HTR-8/SVneo (cell line): ENCODE data around the gene APAF1.

Experiments
- DNase-seq: peaks from one replicate; pipeline ENCODE4 v3.0.0; 2011; ENCODE audit warnings: low spot score, mixed read lengths; ENCODE audit not compliant: insufficient read length
- FAIRE-seq: peaks from 2 replicates; lab custom pipeline; 2011; peaks lifted over from hg19 to GRCh38; lab: Jason Lieb, UNC

Gene APAF1

DNA sequence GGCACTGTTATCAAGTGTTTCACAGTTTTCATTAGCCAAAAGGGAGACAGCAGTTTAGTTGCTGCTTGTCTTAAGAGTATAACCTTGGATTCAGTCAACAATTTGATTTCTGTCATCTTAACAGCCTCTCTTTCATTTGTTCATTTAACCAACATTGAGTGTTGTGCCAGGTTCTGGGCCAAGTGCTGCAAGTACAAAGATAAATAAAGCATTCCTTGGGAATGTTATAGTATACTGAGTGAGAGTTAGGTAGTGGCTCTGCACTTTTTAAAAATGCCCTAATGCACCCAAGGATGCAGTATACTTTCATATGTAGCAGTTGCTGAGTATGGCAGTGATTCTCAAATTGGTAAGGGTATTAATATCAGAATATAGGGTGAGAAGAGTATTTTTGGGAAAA is 15.4 kb downstream of the APAF1 start:
- DNase-seq = no peak
- FAIRE-seq = no peak

DNA sequence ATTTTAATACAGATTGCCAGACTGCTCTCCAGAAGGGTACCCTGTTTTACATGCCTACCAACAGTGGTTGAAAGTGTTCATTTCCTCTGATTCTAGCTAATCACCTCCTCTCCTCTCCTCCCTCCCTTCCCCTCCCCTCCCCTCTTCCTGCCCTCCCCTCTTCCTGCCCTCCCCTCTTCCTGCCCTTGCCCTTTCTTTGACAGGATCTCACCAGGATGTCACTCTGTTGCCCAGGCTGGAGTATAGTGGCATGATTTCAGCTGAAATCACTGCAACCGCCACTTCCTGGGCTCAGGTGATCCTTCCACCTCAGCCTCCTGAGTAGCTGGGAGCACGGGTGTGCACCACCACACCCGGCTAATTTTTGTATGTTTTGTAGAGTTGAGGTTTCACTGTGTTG is 24.7 kb downstream of the APAF1 start:
- FAIRE-seq = no peak
- no peak for DNase-seq

DNA sequence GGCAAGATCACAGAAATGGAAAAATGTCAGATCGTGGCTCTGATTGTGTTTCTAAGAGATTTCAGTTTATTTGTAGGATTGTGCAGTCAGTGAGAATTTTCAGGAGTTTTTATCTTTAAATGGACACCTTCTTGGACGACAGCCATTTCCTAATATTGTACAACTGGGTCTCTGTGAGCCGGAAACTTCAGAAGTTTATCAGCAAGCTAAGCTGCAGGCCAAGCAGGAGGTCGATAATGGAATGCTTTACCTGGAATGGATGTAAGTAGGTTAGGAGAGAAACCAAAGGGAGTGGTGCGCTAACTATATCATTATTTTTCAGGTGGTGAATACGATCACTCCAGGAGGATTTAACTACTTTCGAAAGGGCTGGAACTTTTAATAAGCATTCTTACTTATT is 26.4 kb downstream of the APAF1 start:
- DNase-seq (no peak), FAIRE-seq (no peak)

DNA sequence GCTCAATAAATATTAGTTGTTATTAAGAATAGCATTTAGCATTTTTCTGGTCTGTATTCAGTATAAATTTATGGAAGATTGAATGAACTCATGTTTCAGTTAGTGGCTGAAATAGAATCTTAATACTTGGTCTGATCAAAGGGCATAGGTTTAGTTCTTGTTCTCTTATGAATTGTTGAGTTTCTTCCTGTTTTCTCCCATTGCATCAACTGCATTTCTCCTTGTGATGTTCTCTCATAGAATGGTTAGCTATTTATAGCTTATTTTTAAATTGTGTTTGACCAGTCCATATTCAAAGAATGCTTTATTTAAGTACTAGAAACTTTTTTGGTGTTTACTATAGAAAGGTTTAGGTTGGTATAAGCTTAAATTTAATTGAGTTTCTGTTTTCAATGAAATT is 29.8 kb downstream of the APAF1 start:
- no peak for DNase-seq
- FAIRE-seq = no peak

DNA sequence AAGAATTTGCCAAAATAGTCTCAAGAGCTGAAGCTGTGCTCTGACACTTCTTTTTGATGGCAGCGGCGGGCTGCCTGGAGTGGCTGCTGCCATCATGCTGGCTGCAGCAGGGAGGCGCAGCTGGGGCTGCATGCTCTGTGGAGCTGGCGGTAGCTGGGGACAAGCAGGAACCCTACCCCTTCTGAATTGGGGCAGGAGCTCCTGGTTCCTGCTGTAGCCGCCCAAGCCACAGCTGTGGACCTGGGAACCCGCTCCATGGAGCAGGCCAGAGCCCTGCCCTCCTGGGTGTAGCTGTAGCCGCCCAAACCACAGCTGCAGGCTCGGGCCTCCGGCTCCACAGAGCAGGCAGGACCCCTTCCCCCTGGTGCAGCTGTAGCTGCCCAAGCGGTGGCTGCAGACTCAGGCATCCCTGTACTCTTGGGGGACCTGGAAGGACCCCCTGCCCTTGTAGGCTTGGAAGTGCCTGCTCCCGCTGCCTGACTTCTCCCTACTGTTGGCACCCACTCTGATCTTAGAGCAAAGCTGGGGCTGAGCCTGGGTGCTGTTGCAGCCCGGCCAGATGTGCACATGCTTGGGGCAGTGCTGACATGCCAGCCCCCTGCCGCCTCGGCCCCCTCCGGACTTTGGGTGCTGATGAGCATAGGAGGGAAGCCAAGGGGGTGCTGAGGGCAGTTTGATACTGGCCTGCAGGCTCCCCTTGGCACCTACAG is 33.3 kb downstream of the APAF1 start:
- FAIRE-seq (no peak), DNase-seq (no peak)

DNA sequence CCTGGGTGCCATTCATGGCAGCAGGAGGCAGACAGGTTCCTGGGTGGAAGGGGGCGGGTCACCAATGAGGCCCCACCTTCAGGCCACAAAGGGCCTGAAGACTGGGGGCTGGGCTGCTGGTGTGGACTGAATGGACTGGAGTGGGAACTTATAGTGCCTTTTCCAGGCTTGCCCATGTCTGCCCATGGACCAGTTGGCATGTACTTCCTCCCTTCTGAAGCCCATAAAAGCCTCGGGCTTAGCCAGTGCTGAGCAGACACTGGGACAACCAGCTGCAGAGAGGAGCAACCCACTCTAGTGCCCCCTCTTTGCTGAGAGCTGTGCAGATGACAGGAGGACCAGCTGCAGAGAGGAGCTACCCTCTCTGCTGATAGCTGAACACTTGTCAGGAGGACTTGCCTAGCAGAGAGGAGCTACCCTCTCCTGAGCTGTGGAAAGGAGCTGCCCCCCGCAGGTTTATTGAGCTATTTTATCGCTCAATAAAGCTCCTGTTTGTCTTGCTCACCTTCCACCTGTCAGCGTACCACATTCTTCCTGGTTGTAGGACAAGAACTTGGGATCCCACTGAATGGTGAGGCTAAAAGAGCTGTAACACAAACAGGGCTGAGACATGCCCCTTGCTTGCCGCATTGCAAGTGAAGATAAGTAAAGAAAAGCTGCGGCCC is 34.0 kb downstream of the APAF1 start:
- no peak for DNase-seq
- no peak for FAIRE-seq

DNA sequence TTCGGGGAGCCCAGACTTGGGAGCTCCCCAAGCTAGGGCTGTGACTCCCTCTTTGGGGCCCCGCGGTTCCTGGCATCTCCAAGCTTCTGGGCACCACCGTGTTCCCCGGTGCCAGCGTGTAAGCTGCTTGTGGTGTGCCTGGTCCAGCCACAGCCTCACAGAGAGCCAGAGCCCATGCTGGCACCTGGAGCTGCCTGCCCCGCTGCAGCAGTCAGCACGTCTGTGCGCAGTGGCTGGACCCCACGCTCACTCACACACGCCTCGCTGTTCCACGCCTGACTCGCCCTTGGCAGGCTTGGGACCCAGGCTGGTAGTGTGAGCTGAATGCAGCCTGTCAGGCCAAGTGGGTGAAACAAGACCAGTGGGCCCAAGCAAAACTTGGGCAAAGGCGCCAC is 34.5 kb downstream of the APAF1 start:
- FAIRE-seq (no peak), DNase-seq (no peak)

DNA sequence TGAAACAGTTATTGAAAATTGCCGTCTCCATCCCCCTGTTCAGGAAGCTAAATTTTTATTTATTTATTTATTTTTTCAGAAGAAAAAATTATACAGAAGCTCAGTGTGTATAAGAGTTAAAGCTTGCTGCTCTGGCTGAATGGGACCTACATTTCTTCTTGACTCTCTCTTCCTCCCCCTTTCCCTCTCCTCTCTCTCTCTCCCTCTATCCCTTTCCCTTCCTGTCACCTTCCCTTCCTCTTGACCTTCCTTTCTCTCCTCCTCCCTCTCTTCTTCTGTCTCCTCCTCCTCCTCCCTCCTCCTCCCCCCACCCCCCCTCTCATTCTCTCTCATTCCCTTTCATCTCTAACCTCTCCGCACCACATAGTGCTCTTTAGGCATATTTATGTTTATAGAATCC is 39.1 kb downstream of the APAF1 start:
- no peak for FAIRE-seq
- no peak for DNase-seq

DNA sequence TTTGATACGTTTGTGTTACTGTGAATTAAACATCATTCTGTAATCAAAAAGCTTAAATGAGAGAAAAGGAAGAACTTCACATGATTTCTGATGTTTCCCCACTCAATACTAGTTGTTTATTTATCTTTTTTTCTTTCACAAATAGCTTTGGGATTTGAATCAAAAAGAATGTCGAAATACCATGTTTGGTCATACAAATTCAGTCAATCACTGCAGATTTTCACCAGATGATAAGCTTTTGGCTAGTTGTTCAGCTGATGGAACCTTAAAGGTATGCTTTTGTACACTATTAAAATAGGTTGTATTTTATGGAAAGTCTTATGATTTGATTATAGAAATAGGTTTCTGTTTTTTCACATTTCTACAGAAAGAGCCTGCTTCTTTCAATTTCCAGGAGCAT is 41.5 kb downstream of the APAF1 start:
- DNase-seq (no peak), FAIRE-seq (no peak)

DNA sequence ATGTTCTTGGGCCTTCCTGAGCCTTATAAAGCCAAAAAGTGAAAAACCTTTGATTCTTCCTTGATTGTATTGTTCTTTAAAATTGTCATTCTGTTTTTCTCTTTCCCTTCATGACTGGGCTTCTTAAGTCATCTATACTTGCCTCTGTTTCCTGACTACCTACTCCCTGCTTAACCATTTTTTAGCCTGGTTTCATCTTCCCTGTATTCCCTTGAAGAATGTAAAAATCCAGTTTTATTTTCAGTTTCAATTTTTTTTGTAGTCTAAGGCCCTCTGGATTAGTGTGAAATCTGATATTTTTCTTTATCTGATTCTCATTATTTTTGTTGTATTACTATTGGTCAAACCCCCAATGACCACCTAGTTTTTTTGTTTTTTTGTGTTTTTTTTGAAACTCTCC is 46.3 kb downstream of the APAF1 start:
- FAIRE-seq = no peak

DNA sequence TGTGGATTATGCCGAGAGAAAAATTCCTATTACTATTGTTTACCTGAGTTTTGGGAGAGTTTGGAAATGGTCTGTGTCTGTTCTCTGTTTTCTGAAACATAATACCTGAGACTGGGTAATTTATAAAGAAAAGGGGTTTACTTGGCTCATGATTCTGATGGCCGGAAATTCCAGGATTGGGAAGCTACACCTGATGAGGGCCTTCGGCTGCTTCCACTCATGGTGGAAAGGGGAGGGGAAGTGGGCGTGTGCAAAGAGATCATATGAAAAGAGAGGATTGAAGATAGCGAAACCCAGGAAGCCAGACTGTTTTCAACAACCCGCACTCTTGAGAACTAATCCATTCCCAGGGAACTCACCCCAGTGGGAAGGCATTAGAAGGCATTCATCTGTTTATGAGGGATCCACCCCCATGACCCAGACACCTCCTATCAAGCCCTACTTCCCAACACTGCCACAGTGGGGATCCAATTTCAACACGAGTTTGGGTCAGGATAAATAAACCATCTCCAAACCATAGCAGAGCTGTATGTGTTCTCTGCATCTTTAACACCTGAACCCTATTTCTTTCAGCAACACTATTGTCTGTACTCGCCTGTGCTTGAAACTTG is 51.1 kb downstream of the APAF1 start:
- FAIRE-seq = no peak
- DNase-seq = no peak

More for the DNA sequence above, 46.3 kb downstream of the APAF1 start:
- no peak for DNase-seq

DNA sequence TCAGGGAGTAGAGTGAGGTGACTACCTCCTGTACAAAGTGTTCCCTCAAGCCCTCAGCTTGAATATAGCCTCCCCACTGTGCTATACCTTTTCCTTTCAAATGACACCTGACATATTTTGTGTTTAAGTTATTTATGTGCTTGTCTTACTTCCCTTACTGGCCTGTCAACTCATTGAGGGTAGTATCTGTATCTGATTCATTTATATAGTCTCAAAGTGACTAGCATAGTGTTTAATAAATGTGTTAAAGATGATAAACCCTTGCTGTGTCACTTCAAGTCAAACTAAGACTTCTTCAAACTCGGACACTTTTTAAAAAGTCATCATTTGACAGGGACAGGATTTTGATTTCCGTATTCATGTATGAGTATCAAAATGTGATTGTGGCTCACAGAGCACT is 52.1 kb downstream of the APAF1 start:
- no peak for FAIRE-seq
- no peak for DNase-seq

DNA sequence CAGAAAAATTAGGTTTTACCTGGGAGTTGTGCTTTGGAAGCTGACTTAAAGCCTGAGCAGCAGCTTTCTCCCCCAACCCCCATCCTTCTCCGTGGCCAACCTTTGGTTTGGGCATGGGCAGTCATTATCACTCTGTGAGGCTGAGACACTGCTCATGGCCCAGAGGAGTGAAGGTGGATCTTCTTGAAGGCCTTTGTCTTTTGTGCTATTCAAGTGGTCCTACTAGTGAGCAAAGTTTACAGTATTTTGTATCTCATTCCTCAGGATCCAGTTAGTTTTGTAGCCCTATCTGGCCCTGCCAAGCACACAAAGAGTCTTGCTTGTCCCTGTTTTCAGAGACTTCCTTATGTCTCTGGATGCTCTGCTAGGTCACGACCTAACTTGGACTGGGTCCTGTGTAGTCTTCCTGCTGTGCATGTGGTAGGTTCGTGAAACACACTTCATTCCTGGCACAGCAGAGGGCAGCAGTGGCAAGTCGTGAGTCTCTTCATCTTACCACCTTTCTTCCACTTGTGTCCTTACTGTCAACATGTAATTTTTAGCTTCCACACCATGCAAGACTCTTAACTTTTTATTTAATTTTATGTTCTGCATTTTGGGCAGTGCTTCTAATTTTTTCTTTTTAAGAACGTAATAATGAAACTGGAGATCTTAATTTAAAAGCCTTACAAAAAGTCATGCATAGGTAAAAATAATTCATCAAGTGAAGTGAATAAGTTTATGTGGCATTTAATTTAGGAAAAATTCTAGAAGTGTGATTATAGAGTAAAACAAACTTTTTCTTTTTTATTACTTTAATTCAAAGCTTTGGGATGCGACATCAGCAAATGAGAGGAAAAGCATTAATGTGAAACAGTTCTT is 53.7 kb downstream of the APAF1 start:
- FAIRE-seq = peak; percentile 28
- DNase-seq = peak; percentile 34

DNA sequence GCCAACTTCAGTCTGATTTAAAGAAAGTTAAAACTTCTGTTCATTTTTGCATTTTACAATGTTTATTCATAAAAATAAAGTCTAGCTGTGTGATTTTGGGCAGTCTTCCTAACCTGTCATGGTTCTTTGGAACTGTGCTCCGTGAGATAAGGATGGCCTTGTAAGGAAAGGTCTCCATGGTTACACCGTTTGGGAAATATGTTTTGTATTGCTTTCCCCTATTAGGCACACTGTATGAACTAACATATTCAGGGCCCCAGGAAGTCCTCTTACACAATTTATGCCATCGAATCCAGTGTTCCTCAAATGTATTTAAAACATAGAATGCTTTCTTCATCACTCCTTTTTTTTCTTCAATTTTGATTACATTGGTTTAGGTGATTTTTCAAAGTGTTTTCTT is 54.5 kb downstream of the APAF1 start:
- no peak for DNase-seq
- FAIRE-seq = no peak

DNA sequence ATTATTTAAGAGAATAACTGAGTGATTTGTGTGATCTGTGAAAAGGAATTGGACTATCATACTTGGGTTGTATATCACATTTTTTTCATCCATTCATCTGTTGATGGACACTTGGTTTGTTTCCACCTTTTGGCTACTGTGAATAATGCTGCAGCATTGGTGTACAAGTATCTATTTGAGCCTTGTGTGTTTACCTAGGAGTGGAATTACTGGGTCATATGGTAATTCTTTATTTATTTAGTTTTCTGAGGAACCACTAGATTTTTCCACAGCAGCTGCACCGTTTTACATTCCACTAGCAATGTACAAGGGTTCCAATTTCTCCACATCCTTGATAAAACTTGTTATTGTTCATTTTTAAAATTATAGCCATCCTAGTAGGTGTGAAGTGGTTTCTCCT is 56.1 kb downstream of the APAF1 start:
- FAIRE-seq = no peak
- DNase-seq = no peak

DNA sequence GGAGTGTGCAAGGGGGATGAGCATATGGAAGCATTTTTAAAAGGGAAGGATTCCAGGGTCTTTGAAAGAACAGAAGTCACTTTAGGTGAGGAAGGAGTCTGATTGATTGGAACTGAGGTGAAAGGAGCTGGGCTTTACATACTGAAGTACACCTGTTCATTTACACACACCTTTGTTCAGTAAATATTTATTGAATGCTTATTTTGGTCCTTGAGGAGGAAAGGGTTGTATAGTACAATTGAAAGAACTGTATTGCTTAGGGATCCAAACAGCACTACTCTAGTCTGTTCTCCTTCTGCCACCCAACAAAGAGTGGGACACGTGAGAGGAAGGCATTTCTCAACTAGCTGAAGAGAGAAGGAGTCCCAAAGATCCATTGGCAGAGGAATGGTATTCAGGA is 63.9 kb downstream of the APAF1 start:
- DNase-seq = no peak
- no peak for FAIRE-seq

DNA sequence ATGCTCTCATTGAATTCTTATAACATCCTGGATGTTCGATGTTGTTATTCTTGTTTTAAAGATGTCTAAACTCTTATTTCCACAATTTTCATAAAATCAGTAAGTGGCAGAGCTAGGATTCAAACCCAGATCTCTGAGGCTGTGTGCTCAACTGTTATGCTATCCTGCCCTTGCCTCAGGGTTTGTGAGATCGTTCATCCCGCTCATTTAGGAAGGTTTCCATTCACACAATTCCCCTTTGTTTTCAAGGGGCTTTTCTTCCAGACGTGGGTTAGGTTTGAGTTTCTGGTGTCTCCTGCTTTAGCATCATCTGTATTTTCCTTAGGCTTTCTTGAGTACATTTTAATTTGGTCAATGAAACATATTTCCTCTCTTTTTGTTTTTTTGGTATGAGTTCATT is 69.3 kb downstream of the APAF1 start:
- FAIRE-seq (no peak), DNase-seq (no peak)

DNA sequence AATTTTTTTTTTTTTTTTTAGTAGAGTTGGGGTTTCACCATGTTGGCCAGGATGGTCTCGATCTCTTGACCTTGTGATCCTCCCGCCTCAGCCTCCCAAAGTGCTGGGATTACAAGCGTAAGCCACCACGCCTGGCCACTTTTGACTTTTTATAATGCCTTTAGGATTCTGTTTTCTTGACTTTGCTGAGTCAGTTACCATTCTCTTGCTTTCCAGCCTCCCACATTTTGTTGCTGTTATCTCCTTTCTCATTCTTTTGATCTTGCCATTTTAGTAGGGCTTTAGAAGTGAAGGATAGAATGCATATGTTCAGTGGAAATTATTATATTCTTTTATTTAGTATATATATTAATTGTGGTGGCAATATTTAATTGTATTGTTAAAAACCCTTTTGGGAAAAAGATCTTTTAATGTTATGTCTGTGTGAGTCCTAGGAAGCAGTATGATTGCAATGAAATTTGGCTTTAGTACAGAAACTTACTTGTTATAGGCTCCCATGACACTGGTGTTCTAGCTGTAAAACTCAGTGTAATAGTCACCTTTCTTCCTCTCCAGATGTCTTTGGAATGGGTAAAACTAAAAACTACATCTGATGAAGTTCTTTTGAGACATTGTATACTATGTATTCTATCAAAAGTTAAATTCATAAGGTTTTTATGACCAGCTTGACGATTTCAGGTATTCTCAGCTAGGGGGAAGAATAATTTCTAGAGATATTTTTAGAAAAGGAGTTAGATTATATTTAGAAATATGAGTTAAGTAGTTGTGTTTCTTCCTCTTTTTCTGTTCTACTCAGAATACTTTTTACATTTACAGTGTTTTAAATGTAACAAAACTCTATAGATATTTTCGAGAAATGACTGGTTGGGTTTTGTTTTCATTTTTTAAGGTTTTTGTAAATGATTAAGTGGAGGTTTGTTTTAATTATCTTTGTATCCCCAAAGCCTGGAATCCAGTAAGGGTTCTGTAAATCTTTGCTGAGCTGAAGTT is 74.7 kb downstream of the APAF1 start:
- no peak for FAIRE-seq

DNA sequence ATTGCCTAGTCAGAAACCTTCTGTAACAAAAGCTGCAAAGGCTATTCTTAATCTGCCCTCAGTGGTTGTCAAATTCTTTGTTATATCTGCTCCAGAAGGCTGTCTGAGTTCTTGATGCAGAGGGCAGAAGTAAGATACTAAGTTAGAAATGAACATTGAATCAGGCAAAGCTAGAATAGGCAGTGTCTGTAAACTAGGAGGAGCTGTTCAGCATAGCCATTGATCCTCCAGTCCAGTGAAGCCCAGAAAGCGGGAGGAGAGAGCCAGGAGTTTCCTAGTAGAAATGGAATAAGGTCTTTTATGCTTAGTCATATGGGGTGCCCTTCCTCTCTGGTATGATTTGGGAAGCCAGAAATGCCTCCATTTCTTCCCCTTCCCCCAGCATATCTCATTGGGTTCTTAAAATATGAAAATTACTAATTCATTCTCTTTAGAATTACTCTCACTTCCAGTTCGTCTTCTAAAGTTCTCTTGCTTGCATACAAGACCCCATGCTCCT is 76.2 kb downstream of the APAF1 start:
- no peak for DNase-seq
- FAIRE-seq = no peak

More for the DNA sequence above, 74.7 kb downstream of the APAF1 start:
- no peak for DNase-seq
